Nucleus accumbens (tissue), 56 donors: ENCODE results near the gene LUZP2.

Experiments used
- DNase-seq, 56 donors: peaks; one replicate each; lab custom pipeline; 2025; lab: John Stamatoyannopoulos, UW

Gene LUZP2

GRCh38 chr11:24496736-24497725 lies at the start of gene LUZP2:
TSS of gene LUZP2 (plus strand) at chr11:24497053.
- DNase-seq: peak in 33 of 56 donors; percentile 3 to 51 (median 30)

GRCh38 chr11:24453129-24453718 lies 43.6 kb upstream of the LUZP2 start:
- DNase-seq: no peak

GRCh38 chr11:24457985-24458384 lies 38.9 kb upstream of the LUZP2 start:
- DNase-seq: no peak

- no peak for DNase-seq
Measured at GRCh38 chr11:24470431-24470830, 26.4 kb upstream of the LUZP2 start.

GRCh38 chr11:24471084-24471483 lies 25.8 kb upstream of the LUZP2 start:
- no peak for DNase-seq

GRCh38 chr11:24478718-24479117 lies 18.1 kb upstream of the LUZP2 start:
- DNase-seq: no peak

GRCh38 chr11:24489477-24489876 lies 7.4 kb upstream of the LUZP2 start:
- no peak for DNase-seq

GRCh38 chr11:24496386-24496735 lies 492 bp upstream of the LUZP2 start:
- no peak for DNase-seq

GRCh38 chr11:24497831-24498230 lies 978 bp downstream of the LUZP2 start:
- peak in 2 of 56 donors; percentile 2 for DNase-seq

- DNase-seq: no peak
Measured at GRCh38 chr11:24502425-24502824, 5.6 kb downstream of the LUZP2 start.

GRCh38 chr11:24509114-24509513 lies 12.3 kb downstream of the LUZP2 start:
- no peak for DNase-seq

GRCh38 chr11:24511511-24511910 lies 14.7 kb downstream of the LUZP2 start:
- no peak for DNase-seq

GRCh38 chr11:24513479-24514218 lies 16.8 kb downstream of the LUZP2 start:
- DNase-seq: no peak

- no peak for DNase-seq
Measured at GRCh38 chr11:24514219-24514594, 17.4 kb downstream of the LUZP2 start.

GRCh38 chr11:24515632-24516031 lies 18.8 kb downstream of the LUZP2 start:
- no peak for DNase-seq

GRCh38 chr11:24516638-24517037 lies 19.8 kb downstream of the LUZP2 start:
- no peak for DNase-seq

- no peak for DNase-seq
Measured at GRCh38 chr11:24521601-24522000, 24.7 kb downstream of the LUZP2 start.

- no peak for DNase-seq
Measured at GRCh38 chr11:24524156-24524555, 27.3 kb downstream of the LUZP2 start.

GRCh38 chr11:24531528-24531927 lies 34.7 kb downstream of the LUZP2 start:
- DNase-seq: no peak

- DNase-seq: no peak
Measured at GRCh38 chr11:24543771-24544170, 46.9 kb downstream of the LUZP2 start.

- no peak for DNase-seq
Measured at GRCh38 chr11:24556693-24557092, 59.8 kb downstream of the LUZP2 start.
